DMS53 treated with DMSO at 0.1 percent for 48 hours (cell line): ENCODE data around the gene CRYBB3.

Experiments
- DNase-seq: peaks from one replicate; lab custom pipeline; 2025; ENCODE audit not compliant: unreplicated experiment; lab: John Stamatoyannopoulos, UW

Gene CRYBB3

DNA sequence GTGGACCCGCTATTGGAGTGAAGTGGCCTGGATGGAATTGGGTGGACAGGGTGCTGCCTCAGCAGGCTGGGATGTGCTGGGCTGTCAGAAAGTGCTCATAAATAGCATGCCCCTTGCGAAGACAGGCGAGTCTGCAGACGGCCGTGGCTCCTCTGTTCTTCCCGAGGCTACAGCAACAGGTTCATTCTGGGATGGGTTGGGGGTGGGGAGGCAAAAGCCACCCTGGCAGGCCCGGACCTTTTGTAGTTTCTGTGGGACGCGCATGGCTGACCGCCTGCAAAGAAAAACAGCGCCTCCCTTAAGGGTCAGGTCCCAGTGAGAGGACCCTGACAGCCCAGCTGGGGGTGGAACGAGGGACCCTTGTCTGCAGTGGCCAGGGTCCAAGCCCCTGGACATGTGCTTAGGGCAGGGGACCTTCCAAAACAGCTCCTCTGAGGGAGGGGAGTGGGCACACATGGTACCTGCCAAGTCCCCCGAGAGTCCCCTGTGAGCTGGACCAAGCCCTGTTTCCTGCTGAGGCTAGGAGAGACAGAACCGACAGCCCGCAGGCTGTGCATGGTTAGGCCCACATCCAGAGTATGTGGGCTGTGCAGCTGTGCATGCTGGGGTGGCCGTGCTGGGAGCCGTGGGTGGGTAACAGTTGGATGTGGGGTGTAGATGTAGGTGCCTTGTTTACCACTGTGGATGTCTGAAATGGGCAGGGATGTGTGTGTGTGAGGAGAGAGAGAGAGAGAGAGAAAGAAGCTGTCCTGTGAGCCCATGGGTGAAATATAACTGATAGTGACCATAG, at the start of gene CRYBB3:
CRYBB3 (plus strand) TSS at position 128 of the 790 bp plus-strand sequence. CDS start 1,539 bp downstream, outside the sequence.
- DNase-seq: no peak

DNA sequence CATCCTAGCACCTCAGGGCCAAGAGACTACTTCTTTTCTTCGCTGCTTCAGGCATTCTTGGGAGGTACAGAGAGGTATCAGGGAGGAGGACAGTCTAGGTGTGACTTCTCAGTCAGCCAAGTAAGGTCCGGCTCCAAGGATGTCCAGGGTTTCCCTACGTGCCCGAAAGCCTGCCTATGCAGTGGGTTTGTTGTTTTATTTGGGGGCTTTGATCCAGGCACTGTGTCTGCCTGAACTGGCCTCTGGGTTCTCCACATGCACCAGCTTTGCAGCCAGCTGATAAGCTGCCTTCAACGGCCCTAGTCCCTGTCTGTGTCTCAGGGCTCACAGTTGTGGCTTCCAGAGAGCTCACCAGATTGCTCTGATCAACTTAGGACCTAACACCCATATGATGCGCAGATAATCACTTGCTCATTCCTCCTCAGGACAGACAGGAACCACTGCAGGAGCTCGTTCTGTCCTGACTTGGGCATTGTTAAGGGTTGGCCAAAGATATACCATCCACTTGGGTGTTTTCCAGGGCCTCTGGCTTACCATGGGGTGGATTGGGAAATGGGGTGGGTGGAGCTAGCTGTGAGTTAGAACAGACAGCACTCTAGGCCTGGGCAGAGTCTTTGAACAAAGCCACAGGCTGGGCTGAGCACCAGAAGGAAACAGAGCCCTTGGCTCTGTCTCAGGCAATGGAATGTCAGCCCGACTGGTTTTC, 45.5 kb upstream of the CRYBB3 start:
- no peak for DNase-seq

DNA sequence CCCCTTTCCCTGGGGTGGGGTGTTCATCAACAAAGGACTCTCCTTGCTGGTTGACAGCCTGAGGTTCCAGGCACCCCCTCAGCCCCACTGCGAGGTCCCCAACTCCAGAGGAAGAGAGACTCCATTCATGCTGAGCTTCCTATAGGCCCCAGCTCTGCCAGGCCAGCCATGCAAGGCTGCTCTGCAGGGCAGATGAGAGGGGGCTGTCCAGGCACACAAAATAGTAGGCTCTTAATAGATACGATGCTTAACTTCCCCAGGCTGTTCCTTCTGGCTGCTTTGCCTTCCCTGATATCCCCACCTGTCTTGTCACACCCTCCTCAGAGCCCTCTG, 45.0 kb upstream of the CRYBB3 start:
- DNase-seq: no peak

DNA sequence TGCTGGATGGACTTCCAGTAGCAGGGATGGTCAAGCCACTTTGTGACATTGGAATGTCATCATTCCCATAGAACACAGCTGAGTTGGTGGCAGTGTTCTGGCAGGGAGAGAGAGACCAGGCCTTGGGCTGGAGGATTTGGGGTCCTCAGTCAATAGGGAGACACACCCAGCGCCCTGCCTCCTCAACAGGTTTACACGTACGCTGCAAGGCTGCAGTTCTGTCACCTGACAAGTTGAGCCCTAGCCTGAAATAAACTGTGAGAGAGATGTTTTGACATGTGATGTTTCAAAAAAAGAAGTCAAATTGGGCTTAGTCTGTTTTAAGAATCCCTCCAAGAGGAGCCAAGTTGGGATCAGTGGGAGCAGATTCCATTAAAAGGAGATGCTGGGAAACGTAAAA, 42.9 kb upstream of the CRYBB3 start:
- no peak for DNase-seq

DNA sequence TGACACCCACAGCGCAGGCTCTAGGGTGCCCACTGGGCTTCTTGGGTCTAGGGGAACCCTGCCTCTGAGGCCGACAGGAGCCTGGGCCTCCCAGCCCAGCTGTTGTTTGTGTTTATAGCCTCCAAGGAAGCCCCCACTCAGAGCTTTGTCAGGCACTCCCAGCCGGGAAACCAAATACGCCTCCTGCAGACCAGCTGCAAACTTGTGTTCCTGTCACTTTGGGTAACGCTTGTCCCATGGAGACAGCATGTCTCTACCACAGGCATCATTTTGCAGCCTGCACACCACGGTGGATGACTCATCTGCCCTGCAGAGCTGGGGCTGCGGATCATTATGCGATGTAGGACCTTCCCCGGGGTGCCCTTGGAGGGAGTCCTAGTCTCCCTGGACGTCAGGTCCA, 40.6 kb upstream of the CRYBB3 start:
- no peak for DNase-seq

DNA sequence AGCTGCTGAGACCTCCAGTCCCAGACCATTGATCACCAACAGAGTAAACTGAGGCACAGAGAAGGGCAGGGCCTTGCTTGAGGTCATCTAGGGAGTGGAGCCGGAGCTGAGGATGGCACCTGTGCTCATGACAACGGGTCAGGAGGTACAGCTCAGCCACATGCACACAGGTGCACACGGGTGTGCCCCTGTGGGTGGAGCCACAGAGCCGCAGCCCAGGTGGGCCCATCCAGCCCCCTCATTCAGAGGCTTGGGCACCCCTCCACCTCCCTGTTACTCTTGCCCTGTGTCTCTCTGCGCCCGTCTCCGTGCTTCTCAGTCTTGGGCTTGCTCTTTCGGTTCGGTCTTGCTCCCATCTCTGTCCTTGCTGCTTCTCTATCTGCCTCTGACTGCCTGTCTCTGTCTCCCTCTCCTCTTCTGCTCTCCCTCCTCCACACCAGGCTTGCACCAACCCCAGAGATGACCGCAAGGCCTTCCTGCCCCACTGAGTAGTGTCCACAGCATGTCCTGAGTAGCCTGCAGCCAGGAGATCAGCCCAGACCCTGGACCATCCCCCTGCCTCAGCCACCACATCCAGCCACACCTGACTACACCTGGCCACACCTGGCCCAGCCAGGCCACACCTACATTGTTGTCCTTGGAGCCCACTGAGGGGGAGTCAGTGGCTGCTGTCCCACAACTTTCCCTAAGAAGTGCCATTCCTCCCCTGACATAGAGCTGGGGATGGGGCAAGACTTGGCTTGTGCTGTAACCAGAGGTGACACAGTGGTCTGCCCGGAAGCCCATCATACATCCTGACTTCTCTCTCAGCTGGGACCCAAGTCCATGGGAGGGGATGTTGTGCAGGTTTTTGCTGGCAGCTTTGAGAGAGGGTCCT, 39.3 kb upstream of the CRYBB3 start:
- no peak for DNase-seq

DNA sequence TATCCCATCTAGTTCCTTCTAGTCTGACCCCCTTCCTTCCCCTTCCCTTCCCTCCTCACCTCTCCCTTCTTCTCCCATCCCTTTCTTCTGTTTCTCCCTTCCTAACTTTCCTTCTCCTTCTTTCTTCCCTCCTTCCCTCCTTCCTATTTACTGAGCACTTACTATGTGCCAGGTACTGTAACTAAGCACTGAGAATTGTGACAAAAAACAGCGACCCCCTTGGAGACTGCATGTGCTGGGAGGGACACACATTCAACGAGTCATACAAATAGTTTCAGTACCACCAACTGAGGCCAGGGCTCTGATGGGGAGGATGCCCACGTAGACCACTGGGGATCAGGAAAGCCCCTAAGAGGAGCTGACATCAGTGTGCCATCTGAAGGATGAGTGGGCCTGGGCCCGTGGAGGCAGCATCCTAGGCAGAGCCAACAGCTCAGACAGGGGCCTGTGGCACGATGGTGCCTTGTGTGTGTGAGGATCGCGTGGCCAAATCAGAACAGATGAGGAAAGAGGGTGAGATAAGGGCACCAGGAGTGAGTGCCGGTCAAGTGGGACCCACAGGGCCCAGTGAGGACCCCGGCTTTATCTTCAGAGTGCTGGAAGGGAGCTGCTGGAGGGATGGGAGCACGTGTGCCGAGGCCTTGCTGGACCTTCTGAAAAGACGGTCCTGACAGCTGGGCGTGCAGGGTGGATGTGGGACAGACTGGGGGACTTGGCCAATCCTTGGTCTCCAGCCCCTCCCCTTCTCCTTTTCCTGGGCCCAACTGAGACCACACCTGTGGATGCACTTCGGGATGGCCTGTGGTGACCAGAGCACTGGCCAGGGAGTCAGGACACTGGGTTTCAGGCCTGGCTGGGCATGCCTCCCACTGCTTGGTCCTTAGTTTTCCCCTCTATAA, 38.4 kb upstream of the CRYBB3 start:
- DNase-seq: no peak

DNA sequence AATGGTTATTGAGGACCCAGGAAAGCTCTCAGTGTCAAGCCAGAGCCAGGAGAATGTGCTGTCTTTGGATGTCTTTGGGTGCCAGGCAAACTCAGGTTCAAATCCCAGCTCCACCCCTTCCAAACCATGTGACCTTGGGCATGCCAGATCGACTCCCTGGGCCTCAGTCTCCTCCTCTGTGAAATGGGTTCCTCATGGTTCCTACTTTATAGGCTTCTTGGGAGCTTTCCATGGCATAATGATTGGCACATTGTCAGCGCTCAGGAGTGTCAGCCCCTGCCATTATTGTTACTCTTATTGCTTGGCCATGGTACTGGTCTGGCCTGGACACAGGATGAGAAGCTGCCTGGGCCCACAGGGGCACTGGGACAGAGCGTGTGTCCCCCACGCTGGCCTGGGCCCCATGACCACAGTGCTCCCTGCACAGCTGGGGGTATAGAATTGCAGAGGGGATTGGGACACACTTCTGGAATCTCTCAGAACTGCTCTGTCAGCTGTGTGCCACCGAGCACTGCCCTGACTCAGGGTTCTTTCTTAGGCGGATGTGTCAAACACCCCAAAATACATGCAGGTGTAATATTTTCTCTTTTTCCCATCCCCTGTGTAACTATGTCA, 37.6 kb upstream of the CRYBB3 start:
- no peak for DNase-seq

DNA sequence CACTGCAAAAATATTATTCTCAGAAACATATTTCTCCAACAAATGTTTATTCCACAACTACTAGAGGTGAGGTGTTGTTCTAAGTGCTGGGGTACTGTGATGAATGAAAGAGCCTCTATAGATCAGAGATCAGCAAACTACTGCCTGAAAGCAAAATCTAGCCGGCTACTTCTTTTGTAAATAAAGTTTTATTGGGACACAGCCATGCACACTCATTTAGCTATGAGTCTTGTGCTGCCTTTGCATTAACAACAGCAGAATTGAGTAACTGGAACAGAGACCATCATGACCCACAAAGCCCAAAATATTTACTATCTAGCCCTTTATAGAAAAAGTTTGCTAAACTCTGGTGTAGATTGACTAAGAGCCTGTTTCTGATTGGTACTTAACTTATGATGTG, 37.1 kb upstream of the CRYBB3 start:
- DNase-seq: no peak

DNA sequence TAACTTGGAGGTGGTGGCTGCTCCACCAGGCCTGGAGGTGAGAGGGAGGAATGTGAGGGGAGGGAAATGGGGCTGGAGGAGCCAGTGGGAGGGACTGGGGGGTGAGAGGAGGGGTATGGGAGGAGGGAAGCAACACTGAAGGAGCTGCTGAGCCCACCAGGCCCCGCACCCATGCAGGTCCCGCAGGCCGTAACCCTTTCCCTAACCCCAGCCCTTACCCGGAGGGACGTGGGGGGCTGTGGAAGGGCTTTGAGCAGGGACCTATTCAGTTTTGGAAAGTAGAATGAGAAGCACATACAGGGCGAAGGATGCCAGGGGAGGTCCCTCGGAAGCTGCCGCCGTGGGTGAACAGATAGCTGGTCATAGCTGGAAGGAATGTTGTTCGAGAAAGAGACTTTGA, 33.9 kb upstream of the CRYBB3 start:
- no peak for DNase-seq

DNA sequence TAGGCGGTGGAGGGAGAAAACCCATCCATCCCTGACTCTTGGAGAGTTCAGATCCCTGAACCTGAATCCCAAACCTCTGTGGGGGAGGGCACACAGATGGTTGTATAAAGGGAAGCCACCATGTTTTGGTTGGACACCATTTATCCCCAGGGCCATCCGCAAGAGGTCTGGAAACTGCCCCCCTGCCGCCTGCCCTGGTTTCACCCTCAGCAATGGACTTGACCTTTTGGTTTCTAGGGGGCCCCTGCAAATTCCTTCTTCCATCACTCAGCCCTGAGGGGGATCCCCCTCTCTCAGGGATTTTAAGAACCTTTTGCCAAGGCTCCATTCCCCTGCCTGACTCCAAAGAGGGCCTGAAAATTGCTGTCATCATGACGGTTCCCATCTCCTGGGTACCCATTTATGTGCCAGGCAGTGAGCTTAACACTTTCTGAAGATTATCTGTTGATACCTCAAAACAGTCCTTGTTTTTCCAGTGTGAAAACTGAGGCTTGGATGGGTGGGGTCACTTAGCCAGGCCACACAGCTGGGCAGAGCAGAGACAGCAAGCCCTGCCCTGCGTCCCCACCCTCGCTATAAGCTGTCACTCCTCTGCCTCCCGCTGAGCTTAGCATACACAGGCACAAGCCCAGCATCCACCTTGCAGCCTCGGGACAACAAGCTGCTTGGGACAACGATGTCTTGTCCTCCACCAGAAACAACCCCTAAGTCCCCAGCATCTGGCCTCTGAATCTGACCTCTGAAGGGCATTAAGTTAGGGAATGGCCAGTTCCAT, 33.2 kb upstream of the CRYBB3 start:
- no peak for DNase-seq

DNA sequence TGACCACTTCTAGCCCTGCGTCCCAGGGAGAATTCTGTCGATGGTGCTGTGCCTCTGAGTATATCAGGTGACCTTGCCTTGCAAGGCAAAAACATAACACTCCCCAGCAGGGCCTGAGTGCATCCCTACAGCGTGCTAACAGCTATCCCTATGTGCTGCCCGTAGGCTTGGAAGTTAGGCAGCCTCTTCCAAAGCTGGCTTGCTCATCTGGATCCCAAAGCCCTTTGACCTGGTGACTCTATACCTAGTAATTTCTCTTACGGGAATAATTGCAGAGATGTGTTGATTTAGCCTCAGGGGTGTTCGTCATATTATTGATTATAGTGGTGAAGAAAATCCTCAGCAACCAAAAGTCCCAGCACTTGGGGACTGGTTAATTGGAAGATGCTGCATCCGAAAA, 32.6 kb upstream of the CRYBB3 start:
- no peak for DNase-seq

DNA sequence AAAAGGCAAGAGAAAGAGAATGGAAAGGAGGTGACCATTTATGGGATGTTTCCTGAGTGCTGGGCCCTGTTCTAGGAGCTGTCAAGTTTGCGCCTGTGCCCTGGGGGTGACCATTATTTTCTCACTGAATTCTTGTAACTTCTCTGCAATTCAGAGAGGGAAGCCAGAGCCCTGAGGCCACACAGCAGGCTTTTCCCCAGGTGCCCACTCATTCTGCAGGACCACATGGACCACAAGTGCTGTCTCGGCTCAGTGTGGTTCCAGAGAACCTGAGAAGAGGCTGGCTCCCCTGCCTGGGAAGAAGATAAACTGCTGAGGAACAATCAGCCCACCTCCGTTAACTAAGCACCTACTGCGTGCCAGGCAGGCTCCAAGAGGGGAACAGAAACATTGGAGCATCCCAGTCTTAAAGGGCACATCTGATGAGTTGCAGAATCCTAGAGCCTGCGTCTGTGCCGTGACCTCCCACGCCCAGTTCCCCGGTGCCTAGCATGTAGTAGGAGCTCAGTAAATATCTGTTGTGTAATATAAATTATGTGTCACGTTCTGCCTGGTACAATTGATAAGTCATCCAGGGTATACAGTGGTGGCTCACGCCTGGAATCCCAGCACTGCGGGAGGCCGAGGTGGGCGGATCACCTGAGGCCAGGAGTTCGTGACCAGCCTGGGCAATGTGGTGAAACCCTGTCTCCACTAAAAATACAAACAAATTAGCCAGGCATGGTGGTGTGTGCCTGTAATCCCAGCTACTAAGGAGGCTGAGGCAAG, 31.6 kb upstream of the CRYBB3 start:
- DNase-seq: no peak

DNA sequence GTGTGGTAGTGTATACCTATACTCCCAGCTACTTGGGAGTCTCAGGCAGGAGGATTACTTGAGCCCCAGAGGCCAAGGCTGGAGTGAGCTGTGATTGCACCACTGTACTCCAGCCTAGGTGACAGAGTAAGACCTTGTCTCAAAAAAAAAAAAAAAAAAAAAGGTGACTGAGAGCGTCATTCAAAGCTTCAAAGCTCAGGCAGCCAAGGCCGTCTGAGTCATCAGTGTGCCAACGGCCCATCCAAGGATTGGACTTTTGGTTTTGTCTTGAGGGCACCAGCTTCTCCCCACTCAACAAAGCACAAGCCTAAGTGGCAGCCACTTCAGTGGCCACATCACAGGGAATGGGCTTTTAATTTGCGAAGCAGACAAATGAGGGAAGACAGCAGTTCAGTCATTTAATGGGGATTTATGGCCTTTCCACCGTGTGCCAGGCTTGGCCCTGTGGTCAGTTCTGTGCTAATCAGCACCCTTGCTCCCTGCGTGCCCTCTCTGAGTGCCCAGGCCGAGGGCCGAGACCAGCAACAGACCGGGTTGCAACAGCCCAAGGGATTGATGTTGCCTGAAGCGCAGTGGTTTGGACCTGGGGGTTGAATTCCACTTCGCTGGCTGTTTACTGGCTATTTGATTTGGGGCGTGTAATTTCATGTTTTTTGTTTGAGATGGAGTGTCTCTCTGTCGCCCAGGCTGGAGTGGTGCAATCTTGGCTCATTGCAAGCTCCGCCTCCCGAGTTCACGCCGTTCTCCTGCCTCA, 30.2 kb upstream of the CRYBB3 start:
- no peak for DNase-seq

DNA sequence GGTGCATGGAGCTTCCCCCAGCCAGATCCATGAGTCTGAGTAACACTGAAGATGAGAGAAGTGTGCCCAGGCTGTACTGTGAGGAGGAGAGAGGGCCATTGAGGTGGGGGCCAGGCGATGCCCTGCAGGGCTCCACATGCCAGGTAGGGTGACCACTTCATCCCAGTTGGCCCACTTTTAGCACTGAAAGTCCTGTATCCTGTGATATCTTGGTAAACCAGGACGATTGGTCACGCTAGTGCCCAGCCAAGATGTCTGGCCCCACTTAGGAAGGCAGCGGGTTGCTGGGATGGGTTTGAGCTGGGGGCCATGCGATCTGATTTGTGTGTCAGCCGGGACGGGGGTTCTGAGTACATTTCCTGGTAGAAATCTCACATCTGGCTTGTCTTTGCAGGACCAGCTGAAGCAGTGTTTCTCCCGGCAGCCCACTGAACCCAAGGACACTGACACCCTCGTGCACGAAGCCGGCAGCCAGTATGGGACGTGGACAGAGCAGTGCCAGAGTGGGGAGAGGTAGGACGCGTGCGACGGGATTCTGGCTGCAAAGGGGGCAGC, 29.2 kb upstream of the CRYBB3 start:
- DNase-seq: no peak

DNA sequence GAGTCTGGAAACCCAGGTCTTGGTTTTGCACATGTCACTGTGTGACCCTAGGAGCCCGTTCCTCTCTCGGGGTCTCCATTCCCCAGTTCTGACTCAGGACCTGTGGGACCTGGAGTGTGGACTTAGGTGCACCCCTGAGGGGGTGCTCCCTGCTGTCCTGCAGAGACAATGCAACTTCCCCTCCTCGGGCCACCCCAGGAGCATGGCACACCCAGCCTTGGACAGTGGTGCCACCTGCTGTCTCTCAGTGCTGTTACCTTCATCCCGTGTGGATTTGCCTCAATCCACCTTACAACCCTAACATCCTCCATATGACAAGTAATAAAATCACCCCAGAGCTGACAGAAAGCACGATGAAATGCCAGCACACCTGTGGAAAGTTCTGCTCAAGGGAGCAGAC, 27.5 kb upstream of the CRYBB3 start:
- no peak for DNase-seq

DNA sequence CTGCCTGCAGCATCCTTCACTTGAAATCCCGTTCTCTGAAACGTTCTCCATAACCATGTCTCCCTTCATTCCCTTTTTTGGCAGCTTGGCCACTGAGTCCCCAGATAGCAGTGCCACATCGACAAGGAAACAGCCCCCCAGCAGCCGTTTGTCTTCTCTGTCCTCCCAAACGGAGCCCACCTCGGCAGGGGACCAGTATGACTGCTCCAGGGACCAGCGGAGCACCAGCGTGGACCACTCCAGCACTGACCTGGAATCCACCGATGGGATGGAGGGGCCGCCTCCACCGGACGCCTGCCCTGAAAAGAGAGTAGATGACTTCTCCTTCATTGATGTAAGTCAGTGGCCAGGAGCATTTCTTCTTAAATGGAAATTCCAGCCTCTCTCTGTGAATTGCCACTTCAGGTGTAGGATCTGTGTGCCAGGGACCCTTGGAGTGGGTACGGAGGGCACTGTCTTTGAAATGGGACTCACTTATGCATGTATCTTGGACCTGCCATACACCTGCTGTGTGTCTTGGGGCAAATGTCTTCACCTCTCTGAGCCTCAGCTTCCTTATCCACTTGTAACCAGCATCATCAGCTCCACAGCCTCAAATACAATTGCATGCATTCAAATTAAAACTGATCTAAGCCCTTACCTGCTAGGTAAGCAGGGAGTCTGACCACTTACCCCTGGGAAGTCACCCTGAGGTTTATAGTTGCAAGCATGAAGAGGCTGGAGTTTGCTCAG, 25.3 kb upstream of the CRYBB3 start:
- DNase-seq: no peak
